Vagina (tissue), 2 donors: Measurements from ENCODE around the gene LRFN3. TPM values are rescaled to one million over a fixed set of nuclear protein-coding genes. Genes with fewer than 3 reads are reported as not detected.
A peak's percentile ranks its signal among the peaks of the same experiment; 100 is the strongest.

Experiments used
- DNase-seq, 2 donors: peaks; one replicate each; pipeline ENCODE4 v3.0.0-alpha.2; 2017; ENCODE audit errors: extremely low spot score in 2 of 2
- H3K27ac ChIP-seq: fragments of 200-600 bp; sonication (generic); one replicate; pipeline ENCODE4 v1.5.1; 2019
- H3K27me3 ChIP-seq: fragments of 200-600 bp; sonication (generic); one replicate; pipeline ENCODE4 v1.5.1; 2019
- H3K36me3 ChIP-seq, 2 donors: fragments of 200-600 bp; sonication (generic); one replicate each; pipeline ENCODE4 v1.5.1; 2017 to 2019
- H3K4me1 ChIP-seq: fragments of 200-600 bp; sonication (generic); one replicate; pipeline ENCODE4 v1.5.1; 2019
- H3K4me3 ChIP-seq, 2 donors: fragments of 200-600 bp; sonication (generic); 1 replicate in 1 of 2; 2 replicates in 1 of 2; pipeline ENCODE4 v1.5.1; 2016 to 2019
- H3K9me3 ChIP-seq: fragments of 200-600 bp; sonication (generic); one replicate; pipeline ENCODE4 v1.5.1; 2019
- CTCF ChIP-seq, 3 experiments: fragments of 450-650 bp in 2 of 3; fragments of 200-600 bp in 1 of 3; sonication (generic) in 1 of 3; IDR thresholded peaks; one replicate each; pipeline ENCODE4 v1.5.1; 2017 to 2019; ENCODE audit warnings: antibody characterized with exemption in 3 of 3, mild to moderate bottlenecking in 2 of 3, moderate library complexity in 2 of 3
- POLR2A ChIP-seq, 2 donors: fragments of 450-650 bp; IDR thresholded peaks; one replicate each; pipeline ENCODE4 v1.6.1; 2017; ENCODE audit warnings: antibody characterized with exemption in 2 of 2, mild to moderate bottlenecking in 2 of 2, moderate library complexity in 2 of 2
- POLR2AphosphoS5 ChIP-seq, 2 donors: sonication (generic); formaldehyde crosslinking; IDR thresholded peaks; one replicate each; pipeline ENCODE4 v1.9.0; 2017; ENCODE audit warnings: antibody characterized with exemption in 2 of 2, mild to moderate bottlenecking in 2 of 2, low read depth in 1 of 2; ENCODE audit not compliant: insufficient read depth in 1 of 2
- intact Hi-C: fragments of 100-400 bp; cut with DNase I; formaldehyde crosslinking; loops from one replicate; pipeline ENCODE4 v1.15.1; 2023
- total RNA-seq: library from RNA; depleted of rRNA; stranded (reverse); fragments of >200 nt; gene quantifications from one replicate; pipeline ENCODE4 v1.2.3, GENCODE V29; 2016

Gene LRFN3
- total RNA-seq, 1 donor from 2014 or later = 9.1 TPM

DNA sequence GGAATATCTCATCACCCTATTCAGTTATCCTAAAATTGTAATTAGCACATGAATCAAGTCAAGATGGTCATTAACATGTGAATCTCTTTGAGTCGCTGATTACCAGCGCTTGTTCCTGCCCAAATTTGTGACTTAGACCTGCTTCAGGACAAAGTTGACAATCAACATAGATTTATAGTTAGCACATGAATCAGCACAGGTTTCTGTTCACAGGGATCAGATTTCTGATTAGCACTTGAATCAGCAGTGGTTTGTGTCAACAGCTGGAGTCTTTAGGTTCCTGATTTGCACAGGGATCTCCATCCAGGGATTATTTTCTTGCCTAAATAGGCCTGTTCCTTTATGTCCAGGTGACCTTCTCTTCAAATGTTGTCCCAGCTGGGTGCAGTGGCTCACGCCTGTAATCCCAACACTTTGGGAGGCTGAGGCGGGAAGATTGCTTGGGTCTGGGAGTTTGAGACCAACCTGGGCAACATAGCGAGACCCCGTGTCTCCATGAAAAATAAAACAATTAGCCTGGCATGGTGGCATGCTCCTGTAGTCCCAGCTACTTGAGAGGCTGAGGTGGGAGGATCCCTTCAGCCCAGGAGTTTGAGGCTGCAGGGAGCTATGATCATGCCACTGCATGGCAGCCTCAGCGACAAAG lies 3.8 kb upstream of the LRFN3 start:
- TF ChIP-seq CTCF (IDR thresholded peaks at IDR 0.05) = no peak
- no peak for TF ChIP-seq POLR2AphosphoS5 (IDR thresholded peaks at IDR 0.05; ENCODE audit: insufficient read depth in 1 of 2, low read depth in 1 of 2)
- H3K27me3 ChIP-seq = no peaks in the 10 kb centered on the region
- intact Hi-C loops = loop anchor here (10.0 kb wide), 2 partner anchors 158 to 218 kb away; partner anchors contain the start of genes ARHGAP33 and KMT2B
- no peaks in the 10 kb centered on the region for H3K9me3 ChIP-seq
- DNase-seq = no peak
- peaks cover 24% of the 10 kb centered on the region for H3K4me1 ChIP-seq
- no peaks in the 10 kb centered on the region for H3K36me3 ChIP-seq
- H3K4me3 ChIP-seq = no peak overlapping the region
- no peak overlapping the region for H3K27ac ChIP-seq

GRCh38 chr19:35936738-35937268 lies 629 bp downstream of the LRFN3 start:
- TF ChIP-seq POLR2A (IDR thresholded peaks at IDR 0.05) (no peak), CTCF (IDR thresholded peaks at IDR 0.05) (no peak), POLR2AphosphoS5 (IDR thresholded peaks at IDR 0.05; ENCODE audit: insufficient read depth in 1 of 2, low read depth in 1 of 2) (no peak)
- no peak for DNase-seq
- Histone ChIP-seq H3K9me3 (no peaks in the 10 kb centered on the region), H3K27ac (peak overlapping the region; percentile 78), H3K4me1 (peaks cover 25% of the 10 kb centered on the region), H3K4me3 (peak overlapping the region; percentile 67 to 84), H3K36me3 (no peaks in the 10 kb centered on the region), H3K27me3 (no peaks in the 10 kb centered on the region)
- intact Hi-C loops = loop anchor here (10.0 kb wide), 2 partner anchors 162 to 222 kb away; partner anchors contain the start of genes ARHGAP33 and KMT2B

DNA sequence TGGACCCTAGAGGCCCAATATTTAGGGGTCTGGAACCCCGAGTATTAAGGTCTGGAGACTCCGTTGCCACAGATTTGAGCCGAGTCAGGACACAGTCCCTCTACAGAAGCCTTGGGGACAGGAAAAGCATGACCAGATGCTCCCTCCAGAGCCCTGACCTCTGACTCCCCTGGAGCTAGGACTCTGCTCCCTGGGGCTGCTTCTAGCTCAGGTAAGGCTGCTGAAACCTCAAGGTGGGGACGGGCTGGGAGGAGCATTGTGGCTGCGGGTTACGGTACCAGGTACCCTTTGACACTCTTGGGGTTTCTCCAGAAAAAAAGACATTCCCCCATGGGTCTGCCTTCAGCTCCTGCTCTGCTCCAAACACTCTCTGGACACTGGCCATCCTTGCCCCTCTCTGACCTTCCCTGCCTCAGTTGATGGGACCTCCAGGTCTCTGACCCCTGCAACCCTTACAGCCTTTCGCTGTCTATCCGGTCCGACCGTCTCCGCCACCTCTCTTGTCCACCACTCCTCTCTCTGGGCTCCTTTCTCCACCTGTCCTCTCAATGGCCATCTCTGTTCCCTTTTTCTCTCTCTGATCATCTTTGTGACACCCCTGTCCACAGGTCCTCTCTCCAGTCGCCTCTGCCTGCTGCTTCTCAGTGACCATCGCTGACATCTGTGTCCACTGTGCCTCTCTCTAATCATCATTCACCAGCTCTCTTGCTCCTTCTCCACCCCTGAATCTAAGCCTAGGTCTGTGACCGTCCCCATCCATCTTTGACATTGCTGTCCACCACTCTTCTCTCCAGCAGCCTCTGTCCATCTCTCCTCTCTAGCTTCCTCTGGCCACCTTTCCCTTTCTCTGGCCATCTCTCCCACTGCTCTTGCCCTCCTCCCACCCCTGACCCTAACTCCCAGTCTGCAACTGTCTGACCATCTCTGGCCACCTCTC lies 1.4 kb downstream of the LRFN3 start:
- intact Hi-C loops = loop anchor here (10.0 kb wide), 2 partner anchors 163 to 223 kb away; partner anchors contain the start of genes ARHGAP33 and KMT2B
- peak overlapping the region; percentile 78 for H3K27ac ChIP-seq
- no peaks in the 10 kb centered on the region for H3K9me3 ChIP-seq
- peaks cover 25% of the 10 kb centered on the region for H3K4me1 ChIP-seq
- peak overlapping the region; percentile 67 to 84 for H3K4me3 ChIP-seq
- H3K36me3 ChIP-seq = no peaks in the 10 kb centered on the region
- no peaks in the 10 kb centered on the region for H3K27me3 ChIP-seq
- TF ChIP-seq POLR2AphosphoS5 (IDR thresholded peaks at IDR 0.05; ENCODE audit: insufficient read depth in 1 of 2, low read depth in 1 of 2) (no peak), CTCF (IDR thresholded peaks at IDR 0.05) (no peak), POLR2A (IDR thresholded peaks at IDR 0.05) (no peak)
- DNase-seq = no peak

- Histone ChIP-seq H3K4me3 (peak overlapping the region in 1 of 2 donors; percentile 67), H3K27me3 (no peaks in the 10 kb centered on the region), H3K27ac (no peak overlapping the region), H3K9me3 (no peaks in the 10 kb centered on the region), H3K36me3 (no peaks in the 10 kb centered on the region), H3K4me1 (peaks cover 25% of the 10 kb centered on the region)
- TF ChIP-seq CTCF (IDR thresholded peaks at IDR 0.05) (no peak), POLR2AphosphoS5 (IDR thresholded peaks at IDR 0.05; ENCODE audit: insufficient read depth in 1 of 2, low read depth in 1 of 2) (no peak), POLR2A (IDR thresholded peaks at IDR 0.05) (no peak)
- DNase-seq = no peak
- intact Hi-C loops = loop anchor here (10.0 kb wide), 2 partner anchors 164 to 224 kb away; partner anchors contain the start of genes ARHGAP33 and KMT2B
These were observed 2.4 kb downstream of the LRFN3 start for GRCh38 chr19:35938282-35939224.
